IMR-90 (cell line): ENCODE data around the gene HDAC3. TPM values are rescaled to one million over a fixed set of nuclear protein-coding genes. Genes with fewer than 3 reads are reported as not detected.

Experiments used
- ATAC-seq: fragments of 200-7000 bp; cut with Tn5 transposase; 2 replicates; pipeline ENCODE4 v1.9.1; 2020; ENCODE audit warnings: low read depth, mild to moderate bottlenecking, moderate library complexity
- BruUV-seq: library from RNA; stranded (reverse); fragments of 400-500 nt; replicated peaks from 2 replicates; lab custom pipeline; 2021; lab: Mats Ljungman, UMichigan
- CTCF ChIA-PET: fragments of 300-600 bp; formaldehyde crosslinking; extraction: SDS; loops from one replicate; lab custom pipeline; 2021; ENCODE audit warnings: antibody characterized with exemption; lab: Yijun Ruan, JAX
- POLR2A ChIA-PET: fragments of 300-600 bp; sonication (Branson Sonifier 250); formaldehyde crosslinking; loops from one replicate; lab custom pipeline; 2022; ENCODE audit warnings: antibody characterized with exemption; ENCODE audit not compliant: unreplicated experiment; lab: Charles Lee
- DNase-seq: peaks from one replicate; pipeline ENCODE4 v3.0.0; 2013
- H2AFZ ChIP-seq: replicated peaks from 2 replicates; pipeline ENCODE3; 2013; ENCODE audit warnings: low read length, mild to moderate bottlenecking; ENCODE audit not compliant: poor library complexity
- H2AK5ac ChIP-seq: 2 replicates; pipeline ENCODE4 v1.6.1; 2013; ENCODE audit warnings: low read depth, low read length, inconsistent platforms
- H2AK9ac ChIP-seq: replicated peaks from 2 replicates; pipeline ENCODE3; 2013; ENCODE audit warnings: mild to moderate bottlenecking, low read depth, low read length, moderate library complexity; ENCODE audit not compliant: poor library complexity
- H2BK120ac ChIP-seq: 2 replicates; pipeline ENCODE4 v1.6.1; 2013; ENCODE audit warnings: low read depth, low read length, inconsistent platforms
- H2BK15ac ChIP-seq: 3 replicates; pipeline ENCODE4 v1.6.1; 2013; ENCODE audit warnings: low read depth, low read length, inconsistent platforms
- H2BK20ac ChIP-seq: 2 replicates; pipeline ENCODE4 v1.6.1; 2013; ENCODE audit warnings: low read depth, mild to moderate bottlenecking, inconsistent platforms, low read length, moderate library complexity
- H2BK5ac ChIP-seq: 2 replicates; pipeline ENCODE4 v1.6.1; 2013; ENCODE audit warnings: mild to moderate bottlenecking, low read depth, low read length, inconsistent platforms; ENCODE audit not compliant: poor library complexity, severe bottlenecking
- H3K14ac ChIP-seq: replicated peaks from 2 replicates; pipeline ENCODE4 v1.6.1; 2013; ENCODE audit warnings: low read depth, low read length, inconsistent platforms
- H3K18ac ChIP-seq: 2 replicates; pipeline ENCODE4 v1.6.1; 2013; ENCODE audit warnings: low read depth, low read length, control low read depth
- H3K23ac ChIP-seq: 2 replicates; pipeline ENCODE4 v1.6.1; 2013; ENCODE audit warnings: low read depth, low read length, inconsistent platforms
- H3K27ac ChIP-seq: 2 replicates; pipeline ENCODE4 v1.5.1; 2013; ENCODE audit warnings: mild to moderate bottlenecking, control low read depth, low read length; ENCODE audit not compliant: insufficient read depth
- H3K27me3 ChIP-seq: 2 replicates; pipeline ENCODE4 v1.6.1; 2013; ENCODE audit warnings: low read length; ENCODE audit not compliant: control insufficient read depth, insufficient read depth
- H3K36me3 ChIP-seq: 2 replicates; pipeline ENCODE4 v1.6.1; 2013; ENCODE audit warnings: low read length, mixed read lengths; ENCODE audit not compliant: control insufficient read depth, insufficient read depth
- H3K4ac ChIP-seq: 2 replicates; pipeline ENCODE4 v1.6.1; 2013; ENCODE audit warnings: low read depth, low read length, inconsistent platforms
- H3K4me1 ChIP-seq: 2 replicates; pipeline ENCODE4 v1.6.1; 2013; ENCODE audit warnings: low read length, mixed read lengths; ENCODE audit not compliant: control insufficient read depth, insufficient read depth
- H3K4me2 ChIP-seq: 2 replicates; pipeline ENCODE4 v1.6.1; 2013; ENCODE audit warnings: low read depth, mild to moderate bottlenecking, control low read depth, low read length, moderate library complexity
- H3K4me3 ChIP-seq: 2 replicates; pipeline ENCODE4 v1.5.1; 2013; ENCODE audit warnings: low read depth, mild to moderate bottlenecking, control low read depth, low read length, moderate library complexity; ENCODE audit not compliant: insufficient read depth
- H3K56ac ChIP-seq: 2 replicates; pipeline ENCODE4 v1.6.1; 2013; ENCODE audit warnings: low read length, inconsistent platforms; ENCODE audit not compliant: insufficient read depth; ENCODE audit errors: extremely low read depth
- H3K79me1 ChIP-seq, 2 experiments: 2 replicates each; pipeline ENCODE4 v1.6.1; 2013; ENCODE audit warnings: low read length in 2 of 2, inconsistent platforms in 1 of 2, low read depth in 1 of 2
- H3K9ac ChIP-seq: 2 replicates; pipeline ENCODE4 v1.6.1; 2013; ENCODE audit warnings: low read depth, low read length, control low read depth
- H3K9me1 ChIP-seq: 2 replicates; pipeline ENCODE4 v1.6.1; 2013; ENCODE audit warnings: low read length, inconsistent platforms; ENCODE audit not compliant: insufficient read depth
- H3K9me3 ChIP-seq: 2 replicates; pipeline ENCODE4 v1.6.1; 2013; ENCODE audit warnings: low read length; ENCODE audit not compliant: control insufficient read depth, insufficient read depth
- H4K20me1 ChIP-seq: 2 replicates; pipeline ENCODE4 v1.6.1; 2013; ENCODE audit warnings: low read length, inconsistent platforms; ENCODE audit not compliant: insufficient read depth
- H4K5ac ChIP-seq: 2 replicates; pipeline ENCODE4 v1.6.1; 2013; ENCODE audit warnings: mild to moderate bottlenecking, low read depth, low read length, control low read depth
- H4K8ac ChIP-seq, 2 experiments: 2 replicates each; pipeline ENCODE4 v1.6.1; 2013; ENCODE audit warnings: low read depth in 2 of 2, low read length in 2 of 2, control low read depth in 1 of 2, inconsistent platforms in 1 of 2
- H4K91ac ChIP-seq: 2 replicates; pipeline ENCODE4 v1.6.1; 2013; ENCODE audit warnings: low read depth, low read length, inconsistent platforms; ENCODE audit not compliant: insufficient read depth
- POLR2A ChIP-seq: IDR thresholded peaks from 2 replicates; pipeline ENCODE4 v1.6.1; 2012; ENCODE audit warnings: mild to moderate bottlenecking, low read depth, low read length
- RAD21 ChIP-seq: IDR thresholded peaks from 2 replicates; pipeline ENCODE4 v1.6.1; 2012; ENCODE audit warnings: low read length, improper control_type of control experiment
- RCOR1 ChIP-seq: IDR thresholded peaks from 2 replicates; pipeline ENCODE4 v1.6.1; 2012; ENCODE audit warnings: mild to moderate bottlenecking, low read length, improper control_type of control experiment; ENCODE audit not compliant: insufficient replicate concordance
- WGBS, 2 experiments: methylation state at CpG; one replicate each; pipeline versions ENCODE4 v1.1.5 to v1.1.7; 2013; ENCODE audit warnings: missing lambda C conversion rate in 2 of 2; ENCODE audit not compliant: insufficient read length in 1 of 2; ENCODE audit errors: extremely low coverage in 2 of 2; 5-methylcytosine and 5-hydroxymethylcytosine counted together
- dilution Hi-C: fragments of 300-500 bp; cut with HindIII; formaldehyde crosslinking; loops from one replicate; pipeline ENCODE4 v1.14.3; 2018; ENCODE audit warnings: low sequenced_read_pairs; ENCODE audit not compliant: unreplicated experiment
- in situ Hi-C: fragments of 300-500 bp; cut with MboI; formaldehyde crosslinking; loops from 3 replicates; pipeline ENCODE4 v1.14.3; 2019; ENCODE audit warnings: low sequenced_read_pairs, inconsistent platforms, mixed read lengths
- intact Hi-C: fragments of 100-400 bp; cut with micrococcal nuclease; formaldehyde crosslinking; loops from 2 replicates; pipeline ENCODE4 v1.10.0; 2022
- polyA plus RNA-seq, 3 experiments: library from polyadenylated mRNA; depleted of rRNA; stranded (reverse); fragments of >200 nt; gene quantifications; 2 replicates each; pipeline ENCODE4 v1.2.3, GENCODE V29; 2012; ENCODE audit warnings: low replicate concordance in 1 of 3
- total RNA-seq: library from RNA; depleted of rRNA; stranded (reverse); fragments of >200 nt; gene quantifications from 2 replicates; pipeline ENCODE4 v1.2.3, GENCODE V29; 2012

The HDAC3 gene
- total and polyA plus RNA-seq, 2 of the 4 experiments (the other 2 are of a cell fraction) = 84.2 to 89.7 TPM

DNA sequence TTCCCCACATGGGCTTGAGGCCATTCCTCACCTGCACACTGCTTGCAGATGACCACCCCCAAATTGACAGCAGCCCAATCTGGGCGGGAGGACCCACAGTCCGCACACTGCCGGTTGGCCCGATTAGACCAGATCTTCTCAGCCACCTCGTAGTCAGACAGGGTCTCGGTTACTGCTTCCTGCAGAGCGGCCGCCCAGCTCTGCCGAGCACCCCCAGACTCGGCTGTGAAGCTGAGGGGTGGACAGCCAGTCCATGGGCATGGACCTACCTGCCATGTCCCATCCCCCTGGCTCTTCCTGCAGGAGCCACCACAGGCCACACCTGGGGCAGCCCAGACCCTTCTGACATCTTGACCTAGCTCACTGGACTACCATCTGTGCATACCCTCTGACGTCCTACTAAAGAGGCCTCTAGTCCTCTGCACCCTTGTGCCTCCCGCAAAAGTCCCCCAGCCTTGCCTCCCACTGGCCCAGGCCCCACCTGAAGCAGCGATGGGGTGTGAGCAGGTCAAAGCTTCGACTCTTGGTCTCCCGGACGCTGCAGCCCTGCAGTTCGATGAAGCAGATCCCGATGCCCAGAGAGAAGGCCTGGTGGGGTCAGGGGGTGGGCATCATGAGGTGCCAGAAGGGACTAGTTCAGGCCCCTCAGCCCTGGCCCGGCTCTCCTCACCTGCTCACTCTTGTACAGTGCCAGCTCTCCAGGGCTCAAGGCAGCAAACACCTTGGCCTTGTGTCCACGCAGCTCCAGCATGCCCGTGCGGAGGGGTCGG is 35.6 kb upstream of the HDAC3 start (continued):
- no peak for TF ChIP-seq RAD21

DNA sequence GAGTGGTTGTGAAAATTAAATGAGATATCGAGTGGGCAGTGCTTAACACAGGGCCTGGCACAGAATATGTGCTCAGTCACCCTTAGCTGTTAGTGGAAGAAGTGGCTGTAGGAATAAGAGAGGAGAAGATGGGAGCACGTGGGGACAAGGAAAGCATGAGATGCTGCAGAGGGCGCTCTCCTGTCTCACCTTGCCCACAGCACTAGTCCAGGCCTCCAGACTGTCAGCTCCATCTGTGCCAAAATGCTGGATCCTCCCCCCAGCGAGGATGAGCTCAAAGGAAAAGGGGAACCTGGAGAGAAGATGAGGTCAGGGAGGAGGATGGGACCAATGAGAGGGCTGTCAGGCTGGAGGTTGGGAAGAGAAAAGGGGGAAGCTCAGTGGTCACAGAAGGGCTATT is 32.9 kb upstream of the HDAC3 start:
- H2AK5ac ChIP-seq = no peak overlapping the region
- H2BK120ac ChIP-seq = no peak overlapping the region
- no TSS peak for BruUV-seq
- H3K18ac ChIP-seq = no peak overlapping the region
- no peak overlapping the region for H4K8ac ChIP-seq
- H4K5ac ChIP-seq = no peak overlapping the region
- H3K4me2 ChIP-seq = no peak overlapping the region
- H2BK15ac ChIP-seq = no peak overlapping the region
- peaks cover 20% of the 10 kb centered on the region for H3K36me3 ChIP-seq
- H3K23ac ChIP-seq = no peak overlapping the region
- no peaks in the 10 kb centered on the region for H3K4me1 ChIP-seq
- intact Hi-C loops (no loop called here), dilution Hi-C loops (no loop called here), in situ Hi-C loops (no loop called here)
- H3K4me3 ChIP-seq = no peak overlapping the region
- H3K9me1 ChIP-seq = no peaks in the 10 kb centered on the region
- no peaks in the 10 kb centered on the region for H3K27me3 ChIP-seq
- H3K4ac ChIP-seq = no peak overlapping the region
- H4K20me1 ChIP-seq = no peaks in the 10 kb centered on the region
- no peak overlapping the region for H2BK5ac ChIP-seq
- ChIA-PET CTCF (interaction anchor here (1.5 kb wide), 1 partner anchor 291 kb away, joined by 3 read pairs; no protein-coding TSS in a partner anchor), POLR2A (no interaction called here)
- H3K27ac ChIP-seq = no peak overlapping the region
- H4K91ac ChIP-seq = no peak overlapping the region
- ATAC-seq (no peak; the same call in 1 of the 2 replicates), DNase-seq (no peak)
- TF ChIP-seq POLR2A (no peak), RCOR1 (no peak)
- no peak overlapping the region for H2BK20ac ChIP-seq
- no peak overlapping the region for H3K56ac ChIP-seq
- no peaks in the 10 kb centered on the region for H3K9me3 ChIP-seq
- no peaks in the 10 kb centered on the region for H3K79me1 ChIP-seq
- WGBS, 2 experiments = no CpG with 5 or more reads among the region's 4 CpGs
- H3K9ac ChIP-seq = no peak overlapping the region
- no peak overlapping the region for H3K14ac ChIP-seq
- no peak overlapping the region for H2AFZ ChIP-seq
- no peak overlapping the region for H2AK9ac ChIP-seq
